GM12878 (cell line): ENCODE data around the gene TSPAN15. TPM values are rescaled to one million over a fixed set of nuclear protein-coding genes. Genes with fewer than 3 reads are reported as not detected.

ENCODE experiments used
- ATAC-seq: fragments of 200-7000 bp; cut with Tn5 transposase; 3 replicates; pipeline ENCODE4 v1.9.1; 2020; ENCODE audit warnings: mild to moderate bottlenecking, moderate library complexity
- BruUV-seq: library from RNA; stranded (reverse); fragments of 400-500 nt; replicated peaks from 2 replicates; lab custom pipeline; 2021; lab: Mats Ljungman, UMichigan
- CTCF ChIA-PET: fragments of 300-600 bp; sonication (Branson Sonifier 250); formaldehyde crosslinking; extraction: SDS; loops from one replicate; lab custom pipeline; 2021; ENCODE audit warnings: inconsistent platforms; lab: Yijun Ruan, JAX
- POLR2A ChIA-PET: fragments of 350-600 bp; formaldehyde crosslinking; extraction: SDS; loops from one replicate; lab custom pipeline; 2021; ENCODE audit warnings: inconsistent platforms; lab: Charles Lee
- RAD21 ChIA-PET: fragments of 300-600 bp; sonication (Branson Sonifier 250); formaldehyde crosslinking; loops from one replicate; lab custom pipeline; 2023; ENCODE audit warnings: antibody characterized with exemption; ENCODE audit not compliant: unreplicated experiment; lab: Charles Lee
- SMC1A ChIA-PET: fragments of 300-600 bp; sonication (Branson Sonifier 250); formaldehyde crosslinking; loops from one replicate; lab custom pipeline; 2023; ENCODE audit not compliant: unreplicated experiment, uncharacterized antibody; lab: Charles Lee
- DNase-seq: peaks from one replicate; pipeline ENCODE4 v3.0.0-alpha.2; 2011; ENCODE audit warnings: low read depth, low spot score
- FAIRE-seq: peaks from 3 replicates; lab custom pipeline; 2011; peaks lifted over from hg19 to GRCh38; lab: Jason Lieb, UNC
- H2AFZ ChIP-seq: 2 replicates; pipeline ENCODE4 v1.6.0; 2011; ENCODE audit warnings: low read depth, low read length, control low read depth; ENCODE audit not compliant: control insufficient read depth
- H3K27ac ChIP-seq: 2 replicates; pipeline ENCODE4 v1.5.1; 2011; ENCODE audit warnings: control low read depth; ENCODE audit not compliant: control insufficient read depth, insufficient read depth
- H3K27me3 ChIP-seq, 2 experiments: replicated peaks in 1 of 2; 2 replicates each; pipeline versions ENCODE4 v1.6.0 to v1.6.1; 2011; ENCODE audit warnings: low read length in 1 of 2; ENCODE audit not compliant: control insufficient read depth in 2 of 2, insufficient read depth in 2 of 2
- H3K36me3 ChIP-seq, 2 experiments: 2 replicates each; pipeline ENCODE4 v1.5.1; 2011; ENCODE audit warnings: low read length in 1 of 2; ENCODE audit not compliant: control insufficient read depth in 2 of 2, insufficient read depth in 2 of 2
- H3K4me1 ChIP-seq: 2 replicates; pipeline ENCODE4 v1.6.1; 2011; ENCODE audit warnings: mild to moderate bottlenecking, low read length, moderate library complexity, mixed read lengths; ENCODE audit not compliant: control insufficient read depth, insufficient read depth
- H3K4me2 ChIP-seq: 2 replicates; pipeline ENCODE4 v1.6.0; 2011; ENCODE audit warnings: control low read depth; ENCODE audit not compliant: control insufficient read depth, insufficient read depth
- H3K4me3 ChIP-seq: fragments of 200-600 bp; sonication (generic); 2 replicates; pipeline ENCODE4 v1.5.1; 2016
- H3K79me2 ChIP-seq: 2 replicates; pipeline ENCODE4 v1.6.0; 2011; ENCODE audit warnings: low read length; ENCODE audit not compliant: control insufficient read depth, insufficient read depth
- H3K9ac ChIP-seq: 2 replicates; pipeline ENCODE4 v1.8.0; 2011; ENCODE audit warnings: low read length, control low read depth, mixed read lengths; ENCODE audit not compliant: control insufficient read depth, insufficient read depth
- H3K9me3 ChIP-seq: replicated peaks from 3 replicates; pipeline ENCODE4 v1.5.1; 2011; ENCODE audit warnings: mild to moderate bottlenecking, low read length; ENCODE audit not compliant: control insufficient read depth, insufficient read depth
- H4K20me1 ChIP-seq: 2 replicates; pipeline ENCODE4 v1.6.0; 2011; ENCODE audit not compliant: control insufficient read depth, insufficient read depth
- BHLHE40 ChIP-seq, 2 experiments: fragments of 450-650 bp in 1 of 2; IDR thresholded peaks; 2 replicates each; pipeline ENCODE4 v1.6.1; 2011 to 2017; ENCODE audit warnings: low read depth in 2 of 2, borderline replicate concordance in 1 of 2, improper control_type of control experiment in 1 of 2, low read length in 1 of 2, mild to moderate bottlenecking in 1 of 2
- BMI1 ChIP-seq: fragments of 450-650 bp; IDR thresholded peaks from 2 replicates; pipeline ENCODE4 v1.6.1; 2016; ENCODE audit warnings: mild to moderate bottlenecking, moderate library complexity, borderline replicate concordance
- NFIC ChIP-seq: IDR thresholded peaks from 2 replicates; pipeline ENCODE4 v1.6.1; 2012; ENCODE audit warnings: low read depth, mild to moderate bottlenecking, inconsistent platforms, low read length, moderate library complexity
- RELA ChIP-seq: fragments of 450-650 bp; IDR thresholded peaks from 2 replicates; pipeline ENCODE4 v1.8.0; 2014; ENCODE audit warnings: borderline replicate concordance; ENCODE audit not compliant: partially characterized antibody
- WGBS: methylation state at CpG from one replicate; pipeline ENCODE4 v1.1.6; 2016; ENCODE audit warnings: low lambda C conversion rate; ENCODE audit not compliant: insufficient replicate concordance, insufficient coverage; ENCODE audit errors: missing lambda C conversion rate; 5-methylcytosine and 5-hydroxymethylcytosine counted together
- in situ Hi-C: fragments of 300-500 bp; cut with MboI; formaldehyde crosslinking; loops from 9 replicates; pipeline ENCODE4 v1.14.3; 2018; ENCODE audit warnings: mixed read lengths
- intact Hi-C: fragments of 100-400 bp; cut with micrococcal nuclease; formaldehyde crosslinking; loops from one replicate; pipeline ENCODE4 v1.14.2; 2022; ENCODE audit not compliant: unreplicated experiment
- polyA plus RNA-seq, 11 experiments: library from polyadenylated mRNA; depleted of rRNA in 4 of 11; unstranded in 6 of 11; stranded (reverse) in 5 of 11; fragments of >200 nt; fragmentation: Nextera tagmentation in 4 of 11; fragmentation: Illumina TruSeq in 1 of 11; extraction: Ambion mirVana in 4 of 11; extraction: Trizol in 1 of 11; gene quantifications; 1 replicate in 1 of 11; 2 replicates in 10 of 11; pipeline versions ENCODE4 v1.2.1 to v1.2.3, GENCODE V29; 2011 to 2016; ENCODE audit warnings: inconsistent platforms in 2 of 11, missing spikeins in 2 of 11, low read depth in 1 of 11
- total RNA-seq, 4 experiments: library from RNA; depleted of rRNA in 3 of 4; stranded (reverse); fragments of >200 nt in 3 of 4; fragmentation: Illumina TruSeq in 1 of 4; extraction: Trizol in 1 of 4; gene quantifications; 2 replicates each; pipeline versions ENCODE4 v1.2.1 to v1.2.3, GENCODE V29; 2013 to 2021
- TF ChIP-seq, protein P1 (sequence below): fragments of 450-650 bp; formaldehyde crosslinking; IDR thresholded peaks from 2 replicates; pipeline ENCODE4 v1.5.0; 2022; ENCODE audit warnings: mild to moderate bottlenecking, missing genetic modification characterization

The TSPAN15 gene
- total and polyA plus RNA-seq, 10 of the 15 experiments (the other 5 are each of a cell fraction or from before 2014, with no cell fraction given): 1.3 to 8.5 (median 2.4) TPM; not detected in 2

DNA sequence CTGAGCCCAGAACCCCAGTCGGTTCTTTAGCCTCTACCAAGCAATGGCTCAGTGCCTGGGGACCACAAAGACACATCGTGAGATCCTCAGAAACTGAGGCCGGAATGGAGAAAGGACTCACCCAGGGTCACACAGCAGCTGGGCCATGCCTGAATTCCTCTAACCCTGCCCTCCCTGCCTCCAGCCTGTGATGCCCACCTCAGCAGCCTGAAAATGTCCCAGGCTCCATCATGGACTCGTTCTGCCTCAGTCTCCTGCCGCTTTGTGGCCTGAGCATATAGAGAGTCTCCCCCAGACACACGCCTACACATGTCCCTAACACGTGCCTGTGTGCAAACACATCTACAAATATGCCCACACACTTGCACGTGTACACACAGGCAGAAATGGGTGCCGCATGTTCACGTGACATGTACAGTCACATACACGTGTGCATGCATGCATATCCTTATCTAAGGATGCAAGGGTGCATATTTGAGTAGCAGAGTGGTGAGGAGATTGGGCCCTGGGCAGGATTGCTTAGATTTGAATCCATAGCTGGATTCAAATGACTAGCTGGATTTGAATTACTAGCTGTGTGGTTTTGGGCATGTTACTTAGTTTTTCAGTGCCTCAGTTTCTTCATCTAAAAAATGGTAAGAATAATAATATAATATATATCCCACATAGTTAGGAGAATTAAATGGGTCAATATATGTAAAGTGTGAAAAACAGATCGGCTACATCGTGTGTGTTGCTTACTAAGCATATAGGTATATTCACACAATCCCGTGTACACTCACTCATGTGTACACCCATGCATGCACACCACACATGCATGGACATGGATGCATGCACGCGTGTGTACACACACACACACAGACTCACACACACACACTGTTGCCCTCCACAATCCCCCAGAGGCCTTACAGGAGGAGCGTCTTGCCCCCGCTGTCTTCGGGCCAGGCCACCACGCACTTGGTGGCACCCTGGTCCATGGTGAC, 36.9 kb upstream of the TSPAN15 start:
- Histone ChIP-seq H3K9ac (no peak overlapping the region), H2AFZ (no peak overlapping the region), H3K79me2 (no peaks in the 10 kb centered on the region), H3K9me3 (no peaks in the 10 kb centered on the region), H3K36me3 (no peaks in the 10 kb centered on the region), H3K4me3 (no peak overlapping the region)
- no peak for ATAC-seq
- SMC1A ChIA-PET: interaction anchor here (1.2 to 1.5 kb wide), 2 partner anchors 36 to 93 kb away, joined by 3 read pairs; partner anchors contain the start of gene TSPAN15
- 47% methylated on average over 20 of the region's 20 CpGs for WGBS
- no peak for DNase-seq
- CTCF ChIA-PET: interaction anchor here (0.6 to 0.9 kb wide), 4 partner anchors 51 to 176 kb away, joined by 3 to 4 read pairs (median 3); no protein-coding TSS in a partner anchor
- no peak for FAIRE-seq
- no TSS peak for BruUV-seq
- RAD21 ChIA-PET: no interaction called here
- POLR2A ChIA-PET: interaction anchor here (1.1 kb wide), 1 partner anchor 36 kb away, joined by 3 read pairs; no protein-coding TSS in a partner anchor
- TF ChIP-seq NFIC (no peak), BHLHE40 (IDR thresholded peaks at IDR 0.05; ENCODE audit: borderline replicate concordance in 1 of 2, low read depth in 2 of 2, low read length in 1 of 2) (peak in 1 of 2 experiments; percentile 43; a peak in 1 of 4 replicates)
- TF ChIP-seq, all 136 proteins: peak for 1
- H3K4me1 ChIP-seq: peaks cover 4% of the 10 kb centered on the region
- intact Hi-C loops: no loop called here
- H3K4me2 ChIP-seq: no peak overlapping the region
- in situ Hi-C loops: loop anchor here (5.0 to 10.0 kb wide), 2 partner anchors 93 to 220 kb away; partner anchors contain the start of gene FAM241B
- H3K27ac ChIP-seq: no peak overlapping the region
- no peaks in the 10 kb centered on the region; a peak in 2 of 4 replicates for H3K27me3 ChIP-seq
- no peaks in the 10 kb centered on the region for H4K20me1 ChIP-seq

DNA sequence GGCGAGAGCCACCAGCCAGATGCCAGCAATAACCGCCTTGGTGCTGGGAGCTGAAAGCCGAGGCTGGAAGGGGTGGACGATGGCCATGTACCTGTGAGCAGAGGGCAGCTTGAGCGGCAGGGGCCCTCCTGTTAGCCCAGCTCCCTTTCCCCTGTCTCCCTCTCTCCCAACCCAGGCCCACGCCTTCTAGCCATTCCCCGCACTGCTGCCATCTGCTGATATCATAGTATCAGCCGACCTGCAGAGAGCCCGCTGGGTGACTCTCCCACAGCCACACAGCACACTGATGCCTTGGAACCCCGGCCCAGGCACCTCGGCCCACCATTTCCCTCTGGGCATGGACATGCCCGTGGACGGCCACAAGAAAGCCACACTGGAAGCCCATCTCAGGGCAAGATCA, 36.2 kb upstream of the TSPAN15 start:
- WGBS: 50% methylated on average over 13 of the region's 13 CpGs
- H3K27ac ChIP-seq: no peak overlapping the region
- H3K36me3 ChIP-seq: no peaks in the 10 kb centered on the region
- POLR2A ChIA-PET: no interaction called here
- DNase-seq: no peak
- H3K4me3 ChIP-seq: no peak overlapping the region
- no peak overlapping the region for H2AFZ ChIP-seq
- ATAC-seq: no peak
- no peaks in the 10 kb centered on the region; a peak in 2 of 4 replicates for H3K27me3 ChIP-seq
- SMC1A ChIA-PET: no interaction called here
- H3K79me2 ChIP-seq: no peaks in the 10 kb centered on the region
- H3K4me2 ChIP-seq: no peak overlapping the region
- in situ Hi-C loops: loop anchor here (10.0 kb wide), 1 partner anchor 220 kb away; the partner anchor contains the start of gene FAM241B
- no peak for FAIRE-seq
- no peaks in the 10 kb centered on the region for H3K9me3 ChIP-seq
- H3K4me1 ChIP-seq: peaks cover 2% of the 10 kb centered on the region; the same call in 1 of the 2 replicates
- RAD21 ChIA-PET: no interaction called here
- H4K20me1 ChIP-seq: no peaks in the 10 kb centered on the region
- CTCF ChIA-PET: interaction anchor here (0.6 to 0.7 kb wide), 2 partner anchors 75 to 176 kb away, joined by 3 read pairs; no protein-coding TSS in a partner anchor
- H3K9ac ChIP-seq: no peak overlapping the region
- no TSS peak for BruUV-seq
- intact Hi-C loops: no loop called here
- TF ChIP-seq, protein P1, sequence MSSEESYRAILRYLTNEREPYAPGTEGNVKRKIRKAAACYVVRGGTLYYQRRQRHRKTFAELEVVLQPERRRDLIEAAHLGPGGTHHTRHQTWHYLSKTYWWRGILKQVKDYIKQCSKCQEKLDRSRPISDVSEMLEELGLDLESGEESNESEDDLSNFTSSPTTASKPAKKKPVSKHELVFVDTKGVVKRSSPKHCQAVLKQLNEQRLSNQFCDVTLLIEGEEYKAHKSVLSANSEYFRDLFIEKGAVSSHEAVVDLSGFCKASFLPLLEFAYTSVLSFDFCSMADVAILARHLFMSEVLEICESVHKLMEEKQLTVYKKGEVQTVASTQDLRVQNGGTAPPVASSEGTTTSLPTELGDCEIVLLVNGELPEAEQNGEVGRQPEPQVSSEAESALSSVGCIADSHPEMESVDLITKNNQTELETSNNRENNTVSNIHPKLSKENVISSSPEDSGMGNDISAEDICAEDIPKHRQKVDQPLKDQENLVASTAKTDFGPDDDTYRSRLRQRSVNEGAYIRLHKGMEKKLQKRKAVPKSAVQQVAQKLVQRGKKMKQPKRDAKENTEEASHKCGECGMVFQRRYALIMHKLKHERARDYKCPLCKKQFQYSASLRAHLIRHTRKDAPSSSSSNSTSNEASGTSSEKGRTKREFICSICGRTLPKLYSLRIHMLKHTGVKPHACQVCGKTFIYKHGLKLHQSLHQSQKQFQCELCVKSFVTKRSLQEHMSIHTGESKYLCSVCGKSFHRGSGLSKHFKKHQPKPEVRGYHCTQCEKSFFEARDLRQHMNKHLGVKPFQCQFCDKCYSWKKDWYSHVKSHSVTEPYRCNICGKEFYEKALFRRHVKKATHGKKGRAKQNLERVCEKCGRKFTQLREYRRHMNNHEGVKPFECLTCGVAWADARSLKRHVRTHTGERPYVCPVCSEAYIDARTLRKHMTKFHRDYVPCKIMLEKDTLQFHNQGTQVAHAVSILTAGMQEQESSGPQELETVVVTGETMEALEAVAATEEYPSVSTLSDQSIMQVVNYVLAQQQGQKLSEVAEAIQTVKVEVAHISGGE (CRISPR knock-in tag): no peak
- no peak for TF ChIP-seq RELA
- no peak for TF ChIP-seq BMI1
